A673 (cell line): ENCODE measurements around the gene MACC1.

ENCODE experiments used
- EZH2 ChIP-seq: fragments of 200-600 bp; sonication (generic); IDR thresholded peaks from 2 replicates; pipeline ENCODE4 v1.6.1; 2017; ENCODE audit warnings: borderline replicate concordance, low read depth, mild to moderate bottlenecking, mixed read lengths, antibody characterized with exemption, low read length; ENCODE audit not compliant: poor library complexity, severe bottlenecking
- TF ChIP-seq, protein P1 (sequence below): fragments of 300-800, 200-600 bp; sonication (generic); conservative IDR thresholded peaks from 2 replicates; pipeline ENCODE4 v1.5.1; 2017; ENCODE audit warnings: low read depth, mild to moderate bottlenecking, antibody characterized with exemption, low read length, moderate library complexity, mixed read lengths

DNA sequence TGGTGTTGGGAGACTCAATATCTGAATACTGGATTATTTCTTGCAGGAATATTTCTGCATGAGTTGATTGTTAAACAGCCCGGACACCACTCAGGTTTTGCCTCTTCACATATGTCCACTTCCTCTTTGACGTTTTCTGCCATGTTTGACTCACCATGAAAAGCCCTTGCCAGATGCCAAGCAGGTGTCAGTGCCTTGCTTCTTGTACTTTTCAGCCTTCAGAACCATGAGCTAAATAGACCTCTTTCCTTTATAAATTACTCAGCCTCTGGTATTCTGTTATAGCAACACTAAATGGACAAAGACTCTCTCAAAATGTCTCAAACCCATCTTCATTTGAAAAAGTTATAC, 24.7 kb upstream of the MACC1 start:
- TF ChIP-seq, protein P1, sequence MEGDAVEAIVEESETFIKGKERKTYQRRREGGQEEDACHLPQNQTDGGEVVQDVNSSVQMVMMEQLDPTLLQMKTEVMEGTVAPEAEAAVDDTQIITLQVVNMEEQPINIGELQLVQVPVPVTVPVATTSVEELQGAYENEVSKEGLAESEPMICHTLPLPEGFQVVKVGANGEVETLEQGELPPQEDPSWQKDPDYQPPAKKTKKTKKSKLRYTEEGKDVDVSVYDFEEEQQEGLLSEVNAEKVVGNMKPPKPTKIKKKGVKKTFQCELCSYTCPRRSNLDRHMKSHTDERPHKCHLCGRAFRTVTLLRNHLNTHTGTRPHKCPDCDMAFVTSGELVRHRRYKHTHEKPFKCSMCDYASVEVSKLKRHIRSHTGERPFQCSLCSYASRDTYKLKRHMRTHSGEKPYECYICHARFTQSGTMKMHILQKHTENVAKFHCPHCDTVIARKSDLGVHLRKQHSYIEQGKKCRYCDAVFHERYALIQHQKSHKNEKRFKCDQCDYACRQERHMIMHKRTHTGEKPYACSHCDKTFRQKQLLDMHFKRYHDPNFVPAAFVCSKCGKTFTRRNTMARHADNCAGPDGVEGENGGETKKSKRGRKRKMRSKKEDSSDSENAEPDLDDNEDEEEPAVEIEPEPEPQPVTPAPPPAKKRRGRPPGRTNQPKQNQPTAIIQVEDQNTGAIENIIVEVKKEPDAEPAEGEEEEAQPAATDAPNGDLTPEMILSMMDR: no peak
- TF ChIP-seq EZH2: no peak
